HG02840 (cell line): ENCODE measurements around the gene CTRL.
A peak's percentile ranks its signal among the peaks of the same experiment; 100 is the strongest.
"Not testable (repeated sequence)": the region's sequence is repeated elsewhere in the genome, so short reads cannot be mapped to it uniquely, and the experiment has no call there.

Experiments used
- ATAC-seq: cut with Tn5 transposase; IDR thresholded peaks from one replicate; pipeline ENCODE4 v1.9.1; 2021; ENCODE audit warnings: mild to moderate bottlenecking, moderate library complexity, moderate number of reproducible peaks; ENCODE audit not compliant: unreplicated experiment, low FRiP score

Gene CTRL

DNA sequence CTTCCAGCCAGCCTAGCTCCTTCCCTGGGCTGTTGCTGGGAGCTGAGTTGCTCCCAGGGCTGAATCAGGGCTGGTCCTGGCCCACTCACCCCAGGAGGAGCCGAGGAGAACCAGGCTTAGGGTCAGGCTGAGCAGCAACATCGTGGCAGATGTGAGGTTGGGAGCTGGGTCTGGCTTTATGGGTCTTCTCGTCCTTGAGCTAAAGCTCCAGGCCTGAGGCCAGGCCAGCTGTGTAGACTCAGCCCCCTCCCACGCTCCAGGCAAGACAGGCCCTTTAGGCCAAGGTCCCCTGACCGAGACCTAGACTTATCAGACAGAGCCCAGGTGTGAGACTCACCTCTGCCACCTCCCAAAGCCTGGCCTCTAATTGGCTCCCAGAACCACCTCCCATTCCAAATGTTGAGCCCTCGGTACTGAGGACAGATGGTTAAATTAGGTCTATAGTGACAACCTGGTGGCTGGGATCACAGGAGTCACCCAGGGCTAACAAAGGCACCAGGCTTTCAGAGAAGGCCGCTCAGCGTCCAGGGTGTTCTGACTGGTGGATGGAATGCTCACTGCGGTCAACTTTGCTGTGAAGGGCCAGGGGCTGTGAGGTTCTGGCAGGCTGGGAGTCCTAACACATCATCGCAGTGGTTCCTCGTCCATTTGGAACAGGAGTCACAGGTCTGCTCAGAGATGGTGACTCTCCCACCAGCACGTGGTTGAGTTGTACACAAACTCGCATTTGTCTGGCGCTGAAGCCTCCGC, at the start of gene CTRL:
TSS of gene CTRL (minus strand) at position 151 of the 750 bp plus-strand sequence. CDS start at position 141, 10 bp downstream.
- no peak for ATAC-seq

DNA sequence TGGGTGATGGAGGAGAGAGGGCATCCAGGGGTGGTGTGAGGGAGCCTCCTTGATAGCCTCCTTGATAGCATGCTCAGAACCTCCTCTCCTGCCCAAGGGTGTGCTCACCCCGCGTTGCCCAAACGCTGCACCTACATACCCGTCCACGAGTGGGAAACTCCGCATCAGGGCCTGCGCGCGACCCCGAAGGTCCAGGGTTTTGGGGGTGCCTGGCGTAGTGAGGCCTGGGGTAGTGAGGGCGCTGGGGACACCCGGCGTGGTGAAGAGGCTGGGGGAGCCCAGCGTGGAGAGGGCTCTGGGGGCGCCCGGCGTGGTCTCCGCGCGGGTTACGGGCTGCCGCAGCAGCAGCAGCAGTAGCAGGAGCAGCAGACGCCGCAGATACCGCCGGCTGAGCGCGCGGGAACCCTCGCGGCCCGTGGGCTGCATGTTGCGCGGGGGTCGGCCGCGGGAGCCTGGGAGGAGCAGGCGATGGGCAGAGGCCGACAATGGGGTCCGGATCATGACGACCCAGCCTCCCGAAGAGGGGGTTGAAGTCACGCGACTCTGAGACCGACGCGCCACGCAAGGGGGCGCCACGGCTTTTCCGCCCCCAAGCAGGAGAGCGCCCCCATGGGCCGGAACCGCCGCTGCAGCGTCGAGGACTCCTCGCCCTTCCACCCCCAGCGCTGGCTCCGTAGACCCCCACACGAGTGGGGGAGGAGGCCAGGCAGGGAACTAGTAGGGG, 48.5 kb upstream of the CTRL start, which contains the start of gene DPEP3:
TSS of gene DPEP3 (minus strand) at position 545 of the 724 bp plus-strand sequence. CDS start at position 426, 119 bp downstream.
- no peak for ATAC-seq

DNA sequence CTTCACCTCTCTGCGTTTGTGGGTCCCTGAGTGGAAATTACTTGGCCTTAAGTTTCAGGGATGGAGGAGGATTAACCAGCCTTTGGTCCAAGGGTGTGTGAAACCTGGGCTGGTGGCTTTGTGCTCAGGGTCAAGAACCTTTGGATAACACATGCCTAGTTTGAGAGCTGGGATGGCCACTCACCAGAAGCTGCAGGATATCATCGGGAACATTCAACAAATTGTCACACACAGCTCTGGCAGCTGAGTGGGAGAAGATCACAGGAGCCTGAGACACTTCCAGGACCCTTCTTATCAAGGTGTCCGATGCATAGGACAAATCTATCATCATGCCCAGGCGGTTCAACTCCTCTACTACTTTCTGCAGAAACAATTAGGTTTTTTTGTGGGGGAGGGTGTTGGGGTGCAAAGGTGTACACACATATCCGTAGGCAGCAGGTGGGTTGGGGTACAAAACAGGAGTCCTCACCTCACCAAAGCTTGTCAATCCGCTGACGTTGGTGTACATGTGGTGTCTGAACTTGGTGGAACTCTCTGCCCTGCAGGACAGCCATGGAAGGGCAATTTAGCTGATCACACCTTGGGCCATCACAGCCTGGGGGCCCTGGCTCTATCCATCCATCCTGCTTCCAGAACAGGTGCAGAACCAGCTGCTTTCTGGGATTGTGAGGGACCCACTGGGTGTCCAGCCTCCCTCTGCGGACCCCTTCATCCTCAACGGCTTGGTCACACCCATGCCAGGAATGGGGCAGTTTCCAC, 46.0 kb upstream of the CTRL start:
- no peak for ATAC-seq

DNA sequence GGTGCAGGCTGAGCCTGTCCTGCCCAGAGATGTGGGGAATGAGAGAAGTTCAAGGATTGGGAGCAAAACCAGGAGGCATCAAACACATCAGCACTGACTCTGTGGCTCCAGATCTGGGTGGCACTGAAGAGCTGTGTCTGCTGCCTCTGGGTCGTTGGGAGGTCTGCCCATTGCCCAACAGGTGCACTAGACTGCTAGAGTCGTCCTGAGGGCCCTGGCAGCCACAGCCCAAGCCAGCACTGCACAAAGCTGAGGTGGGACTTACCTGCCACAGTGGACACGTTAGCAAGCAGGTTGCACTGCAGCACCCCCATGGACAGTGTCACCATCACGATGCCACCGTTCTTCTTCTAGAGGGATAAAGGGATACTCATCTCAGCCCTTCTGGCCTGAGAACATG, 45.3 kb upstream of the CTRL start:
- no peak for ATAC-seq

DNA sequence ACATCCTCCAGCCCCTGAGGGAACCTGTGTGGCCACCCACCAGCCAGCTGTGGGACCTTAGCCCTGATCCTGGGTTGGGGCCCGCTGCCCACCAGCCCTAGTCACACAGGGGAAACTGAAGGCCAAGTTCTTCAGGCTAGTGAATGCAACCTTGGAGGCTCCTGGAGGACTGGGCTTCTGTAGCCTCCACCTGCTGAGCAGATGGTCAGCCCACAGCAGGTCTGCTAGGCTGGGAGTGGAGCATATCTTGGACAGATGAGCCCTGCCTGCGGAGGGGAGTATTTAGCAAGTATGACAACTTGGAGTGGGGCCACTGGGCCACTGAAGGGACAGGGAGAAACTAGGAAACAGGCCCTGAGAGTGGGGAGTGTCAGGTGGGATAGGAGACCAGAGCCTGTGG, 44.5 kb upstream of the CTRL start:
- no peak for ATAC-seq

DNA sequence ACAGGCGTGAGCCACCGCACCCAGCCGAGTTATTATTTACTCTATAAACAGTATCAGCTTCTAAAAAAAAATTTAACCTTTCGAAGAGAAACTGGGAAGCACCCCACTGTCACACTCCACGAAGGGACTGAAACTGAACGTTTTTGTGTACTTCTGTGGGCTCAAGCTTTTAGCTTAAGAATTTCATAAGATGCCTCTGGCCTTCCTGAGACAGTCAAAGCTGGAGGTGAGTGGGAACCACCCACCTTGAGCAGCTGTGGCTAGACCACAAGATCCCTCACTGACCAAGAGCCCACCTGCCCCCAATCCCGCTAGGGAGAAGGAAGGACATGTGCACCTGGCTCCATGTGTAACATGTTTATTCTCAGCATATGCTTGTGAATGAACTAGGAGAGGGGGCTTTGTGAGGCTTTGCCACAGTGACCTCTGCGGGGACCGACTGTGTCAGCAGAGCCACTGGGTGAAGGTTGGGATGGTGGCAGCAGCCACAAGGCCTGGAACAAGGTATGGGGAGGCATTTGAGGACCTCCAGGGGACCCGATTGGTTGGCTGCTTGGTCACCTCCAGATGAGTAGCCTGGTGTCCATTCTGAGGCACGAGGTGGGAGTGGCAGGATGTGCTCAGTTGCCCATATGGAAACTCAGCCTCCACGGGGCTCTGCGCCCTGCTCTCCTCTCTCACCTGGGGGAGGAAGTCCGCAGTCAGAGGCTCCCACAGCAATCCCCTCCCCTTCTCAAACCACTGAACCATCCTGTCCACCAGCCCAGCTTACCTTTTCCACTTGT, 43.9 kb upstream of the CTRL start:
- no peak for ATAC-seq

DNA sequence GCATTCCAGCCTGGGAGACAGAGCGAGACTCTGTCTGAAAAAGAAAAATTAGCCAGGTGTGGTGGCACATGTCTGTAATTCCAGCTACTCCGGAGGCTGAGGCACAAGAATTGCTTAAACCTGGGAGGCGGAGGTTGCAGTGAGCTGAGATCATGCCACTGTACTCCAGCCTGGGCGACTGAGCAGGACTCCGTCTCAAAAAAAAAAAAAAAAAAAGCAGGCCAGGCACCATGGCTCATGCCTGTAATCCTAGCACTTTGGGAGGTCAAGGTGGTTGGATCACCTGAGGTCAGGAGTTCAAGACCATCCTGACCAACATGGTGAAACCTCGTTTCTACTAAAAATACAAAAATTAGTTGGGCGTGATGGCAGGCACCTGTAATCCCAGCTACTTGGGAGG, 40.6 kb upstream of the CTRL start:
- not testable (repeated sequence) for ATAC-seq

DNA sequence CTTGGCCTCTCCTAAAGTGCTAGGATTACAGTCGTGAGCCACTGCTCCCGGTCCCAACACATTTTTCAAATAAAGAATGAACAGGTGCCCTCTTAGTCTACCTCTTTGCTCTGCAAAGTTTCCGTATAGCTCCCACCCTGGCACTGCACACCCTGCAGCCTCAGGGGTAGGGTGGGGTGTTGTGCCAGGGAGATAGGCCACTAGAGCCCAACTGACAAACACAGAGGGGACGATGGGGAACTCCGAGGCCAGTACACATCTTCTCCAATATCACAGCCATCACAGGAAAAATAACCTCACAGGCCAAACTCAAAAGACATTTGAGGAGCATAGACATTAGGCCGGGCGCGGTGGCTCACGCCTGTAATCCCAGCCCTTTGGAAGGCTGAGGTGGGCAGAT, 39.4 kb upstream of the CTRL start:
- ATAC-seq: no peak

DNA sequence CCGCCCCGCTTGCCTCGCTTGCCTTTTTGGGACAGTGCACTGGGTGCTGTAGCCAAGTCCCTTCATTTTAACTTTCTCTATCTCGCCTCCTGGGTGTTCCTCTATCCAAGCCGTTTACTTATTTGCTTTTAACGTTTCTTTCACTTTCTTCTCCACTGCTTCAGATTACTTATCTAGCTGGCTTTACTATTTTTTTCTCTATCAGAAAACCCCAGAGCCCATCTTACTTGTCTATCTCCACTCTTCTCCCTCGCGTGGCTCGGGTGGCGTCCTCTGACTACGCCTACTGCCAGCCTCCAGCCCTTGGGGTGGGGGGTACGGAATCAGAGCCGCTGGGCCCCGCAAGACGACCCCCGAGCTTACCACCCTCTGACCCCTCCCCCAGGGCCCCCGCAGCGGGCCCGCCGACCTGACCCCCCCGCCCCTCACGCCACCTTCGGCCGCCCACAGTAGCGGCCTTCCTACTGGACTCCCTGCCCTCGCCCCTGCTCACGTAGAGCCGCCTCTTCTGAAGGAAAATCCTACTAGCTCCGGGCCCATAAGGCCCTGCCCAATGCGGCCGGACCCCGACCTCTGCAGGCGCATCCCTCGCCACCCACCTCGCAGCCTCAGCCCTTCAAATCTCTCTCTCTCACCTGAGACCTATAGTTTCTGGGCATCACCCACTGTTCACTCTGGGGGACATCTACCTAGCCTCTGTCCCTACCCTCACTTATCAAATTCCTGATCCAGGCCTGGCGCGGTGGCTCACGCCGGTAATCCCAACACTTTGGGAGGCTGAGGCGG, 37.8 kb upstream of the CTRL start:
- no peak for ATAC-seq

DNA sequence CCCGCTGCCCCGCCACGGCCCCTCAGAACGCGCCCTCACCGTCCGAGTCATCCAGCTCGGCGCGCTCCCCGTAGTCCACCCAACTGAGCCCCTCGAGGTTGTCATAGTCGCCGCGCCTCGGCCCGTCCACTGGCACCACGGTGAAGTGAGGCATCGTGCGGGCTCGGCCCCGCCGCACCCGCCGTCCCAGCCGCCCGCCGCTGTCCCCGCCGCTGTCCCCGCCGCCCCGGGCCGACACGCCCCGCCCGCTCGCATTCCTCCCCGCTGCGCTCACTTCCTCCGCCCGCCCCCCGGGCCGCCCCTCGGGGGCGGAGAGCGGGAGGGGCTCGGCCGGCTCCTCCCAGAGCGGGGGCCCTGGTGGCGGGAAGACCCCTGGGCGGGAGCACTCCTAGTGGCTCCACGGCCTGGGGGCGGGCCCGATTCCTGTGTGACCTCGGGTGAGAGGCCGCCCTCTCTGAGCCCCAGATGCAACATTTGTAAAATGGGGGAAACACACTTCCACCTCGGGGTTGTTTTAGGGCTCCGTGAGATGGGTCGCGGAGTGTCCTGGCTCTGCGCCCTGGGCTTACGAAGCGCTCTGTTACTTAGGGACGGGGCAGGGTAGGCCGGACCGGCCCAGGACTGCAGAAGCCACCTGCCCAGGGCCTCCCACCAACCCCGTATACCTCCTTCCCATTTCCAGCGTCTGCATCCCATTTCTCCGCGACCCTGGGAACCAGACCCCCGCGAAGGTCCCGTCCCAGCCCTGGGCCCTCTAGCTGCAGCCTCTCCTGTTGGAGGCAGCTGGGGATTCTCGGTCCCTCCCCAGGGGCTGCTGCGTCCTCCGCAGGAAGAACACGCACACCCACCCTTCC, 37.0 kb upstream of the CTRL start, which contains the start of gene SLC12A4:
TSS of gene SLC12A4 (minus strand) at position 238 of the 854 bp plus-strand sequence. CDS start at position 154, 84 bp downstream.
- peak; percentile 69 for ATAC-seq

DNA sequence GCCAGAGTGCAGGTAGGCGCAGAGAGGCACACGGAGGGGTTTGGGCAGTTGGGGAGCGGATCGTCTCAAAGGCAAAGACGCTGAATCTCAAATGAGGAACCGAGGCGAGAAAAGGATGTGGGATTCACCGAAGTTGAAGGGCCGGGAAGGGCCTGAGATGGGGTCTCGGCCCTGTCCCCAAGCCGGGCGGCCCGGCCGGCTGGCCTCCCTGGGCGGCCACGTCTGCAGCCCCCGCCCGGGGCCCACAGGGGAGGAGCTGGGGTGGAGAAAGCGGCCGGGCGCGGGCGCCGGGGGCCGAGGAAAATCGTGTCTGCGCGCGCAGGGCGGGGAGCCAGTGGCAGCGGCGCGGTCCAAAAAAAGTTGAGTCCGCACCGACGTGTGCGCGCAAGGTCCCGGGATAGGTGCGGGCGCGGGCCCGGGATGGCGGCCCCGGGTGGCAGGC, 36.3 kb upstream of the CTRL start:
- peak; percentile 25 for ATAC-seq

DNA sequence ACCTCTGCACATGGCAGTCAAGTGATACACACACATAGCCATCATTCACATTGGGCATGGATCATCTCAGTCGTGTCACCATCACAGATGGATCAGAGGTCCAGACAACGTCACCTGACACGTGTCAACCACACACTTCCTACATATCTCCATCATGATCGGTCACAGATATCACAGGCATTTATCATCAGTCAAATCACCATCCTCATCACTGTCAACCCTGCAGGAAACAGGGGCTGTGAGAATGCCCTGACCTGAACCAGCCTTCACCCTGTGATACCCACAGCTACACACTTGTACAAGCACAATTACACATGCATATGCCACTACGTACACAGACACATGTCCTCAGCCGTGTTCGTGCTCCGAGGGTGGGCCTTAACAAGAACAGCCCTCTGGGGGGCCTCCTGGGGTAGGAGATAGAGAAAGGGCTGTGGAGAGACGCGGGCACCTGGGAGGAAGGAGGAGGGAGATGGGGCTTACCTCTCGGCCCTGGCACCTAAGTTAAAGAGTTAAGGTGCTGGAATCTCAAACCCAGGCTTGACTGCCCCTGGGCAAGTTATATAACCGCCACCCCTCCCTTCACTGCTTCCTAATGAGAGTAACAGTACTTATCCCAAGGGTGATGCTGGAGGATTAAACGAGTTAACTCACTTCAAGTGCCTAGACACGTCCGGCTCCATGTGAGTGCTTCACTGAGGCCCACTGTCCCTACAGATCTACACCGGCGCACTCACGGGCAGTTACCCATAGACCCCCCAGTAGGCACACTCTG, 35.7 kb upstream of the CTRL start:
- ATAC-seq: no peak

DNA sequence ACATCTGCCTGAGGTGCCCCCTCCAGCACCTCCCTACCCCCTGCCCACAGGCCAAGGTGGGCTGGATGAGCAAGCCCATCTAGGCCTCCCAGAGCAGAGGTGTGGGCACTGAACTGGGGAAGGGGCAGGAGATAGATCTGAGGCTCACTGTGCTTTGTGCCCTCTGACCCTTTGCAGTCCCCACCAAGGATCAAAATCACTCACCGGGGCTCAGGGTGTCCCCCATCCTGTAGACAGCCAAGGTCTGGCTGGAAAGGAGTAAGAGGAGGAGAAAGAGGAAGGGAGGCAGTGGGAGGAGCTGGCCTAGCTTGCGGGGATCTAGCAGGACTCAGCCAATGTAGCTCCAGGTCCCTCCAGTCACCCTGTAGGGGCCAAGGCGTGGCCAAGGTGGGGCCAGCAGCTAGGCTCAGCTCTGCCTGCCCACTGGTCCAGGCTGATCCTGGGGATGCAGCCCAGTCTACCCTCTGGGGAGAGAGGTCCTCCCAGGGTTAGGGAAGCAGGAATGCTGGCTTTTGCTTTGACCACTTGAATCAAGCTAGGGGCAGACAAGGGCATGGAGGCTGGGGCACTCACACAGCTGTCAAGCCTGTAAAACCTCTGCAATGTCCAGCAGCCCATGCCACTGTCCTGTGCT, 35.0 kb upstream of the CTRL start:
- ATAC-seq: no peak

DNA sequence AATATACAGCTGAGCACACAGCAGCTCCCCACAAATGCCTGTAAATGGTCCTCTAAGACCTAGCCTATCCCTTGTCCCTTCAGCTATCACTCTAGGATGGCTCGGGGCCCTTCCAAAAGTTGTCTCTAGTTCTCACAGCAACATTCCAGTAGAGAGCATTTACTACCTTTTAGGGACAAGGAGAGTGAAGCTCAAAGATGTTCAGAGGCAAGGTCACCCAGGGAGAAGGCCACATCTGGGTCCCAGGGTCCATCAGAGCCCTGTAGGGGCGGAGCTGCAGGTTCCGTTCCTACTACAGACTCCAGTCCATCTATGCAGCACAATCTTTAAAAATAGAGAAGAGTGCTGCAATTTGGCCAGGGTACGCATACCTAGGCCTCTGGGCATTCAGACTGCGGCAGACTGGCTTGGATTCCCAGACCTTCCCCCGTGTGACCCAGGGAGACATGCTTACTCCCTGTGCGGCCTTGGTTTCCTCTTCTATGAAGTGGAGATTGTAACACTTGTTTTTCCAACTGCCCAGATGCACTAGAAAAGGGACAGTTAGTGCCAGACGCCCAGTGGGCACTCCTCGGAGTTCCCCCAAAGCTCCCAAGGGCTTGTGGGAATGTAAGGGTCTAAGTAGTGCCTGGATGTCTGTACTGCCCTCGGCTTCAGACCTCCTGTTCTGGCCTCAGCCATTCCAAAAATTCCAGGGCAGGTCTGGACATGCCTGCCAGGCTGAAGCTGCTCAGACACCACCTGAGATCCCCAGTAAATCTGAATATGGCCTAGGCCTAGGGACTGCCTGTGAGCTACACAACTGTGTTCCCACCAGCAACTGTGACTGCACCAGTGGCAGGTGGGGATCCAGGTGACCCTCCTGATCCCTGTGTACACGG, 34.2 kb upstream of the CTRL start:
- ATAC-seq: no peak

DNA sequence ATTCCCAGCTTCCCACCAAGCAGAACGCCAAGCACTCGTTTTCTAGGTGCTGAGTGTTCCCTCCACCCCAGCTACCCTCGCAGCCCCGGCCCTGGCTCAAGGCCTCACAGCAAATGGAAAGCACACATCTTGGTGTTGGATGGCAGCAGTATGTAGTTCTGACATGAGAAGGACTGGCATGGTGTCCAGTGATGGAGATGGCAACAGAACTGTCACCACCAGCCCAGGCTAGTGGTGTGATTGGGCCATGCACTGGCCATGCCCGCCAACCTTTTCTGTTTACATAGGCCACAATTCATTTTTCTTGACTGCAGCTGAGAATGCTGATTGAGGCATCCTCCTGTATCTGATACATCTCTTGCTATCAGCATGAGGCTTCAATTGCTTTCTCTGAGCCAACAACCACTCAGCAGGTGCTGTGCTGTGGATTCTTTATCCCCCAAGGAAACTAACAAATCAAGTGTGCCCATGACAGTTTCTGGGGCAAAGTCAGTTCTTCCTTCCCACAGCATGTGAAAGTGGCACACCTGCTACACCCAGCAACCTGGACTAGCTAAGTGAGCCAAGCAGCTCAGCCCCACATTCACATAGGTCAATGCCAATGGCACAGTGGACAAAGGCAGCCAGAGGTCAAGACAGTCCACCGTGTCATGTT, 32.9 kb upstream of the CTRL start:
- no peak for ATAC-seq
